GM13976 (cell line): ENCODE measurements around the gene JPH4.
A peak's percentile ranks its signal among the peaks of the same experiment; 100 is the strongest.

Experiments
- DNase-seq: peaks from one replicate; pipeline ENCODE4 v3.0.0; 2012; ENCODE audit warnings: low spot score
- in situ Hi-C: fragments of 300-500 bp; cut with MboI; formaldehyde crosslinking; loops from one replicate; pipeline ENCODE4 v1.12.0; 2022; ENCODE audit warnings: low sequenced_read_pairs, mixed read lengths, inconsistent platforms; ENCODE audit not compliant: unreplicated experiment
- TF ChIP-seq, protein P1 (sequence below): IDR thresholded peaks from 2 replicates; pipeline ENCODE4 v1.5.1; 2012; ENCODE audit warnings: borderline replicate concordance, mild to moderate bottlenecking; ENCODE audit not compliant: insufficient read depth; ENCODE audit errors: extremely low read depth, missing control alignments, control extremely low read depth

The JPH4 gene

DNA sequence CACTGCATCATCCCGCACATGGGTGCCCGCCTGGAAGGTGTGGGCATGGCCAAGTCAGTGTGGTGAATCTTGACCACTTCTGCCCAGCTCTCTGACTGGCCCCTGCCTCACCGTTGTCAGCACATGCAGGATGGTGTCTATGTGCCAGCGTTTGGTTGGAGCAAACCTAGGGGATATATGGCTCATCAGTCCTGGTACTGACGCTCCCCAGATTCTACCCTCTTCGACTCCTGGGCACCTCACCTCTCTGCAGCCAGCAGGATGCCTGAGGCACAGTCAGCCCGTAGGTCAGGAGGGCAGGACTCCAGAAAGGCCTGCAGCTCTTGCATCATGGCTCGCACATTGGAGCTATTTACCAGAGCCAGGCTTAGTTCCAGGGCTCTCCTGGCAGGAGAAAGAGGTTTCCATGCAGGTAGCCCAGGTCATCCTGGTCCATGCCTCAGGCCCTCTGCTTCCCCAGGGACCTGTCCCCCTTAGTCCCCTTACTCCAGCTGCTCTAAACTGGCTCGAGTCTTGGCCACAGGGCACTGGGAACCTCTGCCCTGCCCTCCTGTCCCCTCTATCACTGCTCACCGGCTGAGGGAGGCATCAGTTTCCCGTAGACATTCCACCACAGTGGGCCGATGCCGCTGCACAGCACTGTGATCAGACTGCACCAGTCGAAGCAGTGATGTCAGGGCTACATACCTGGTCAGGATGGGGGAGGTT is 15.0 kb downstream of the JPH4 start:
- TF ChIP-seq, protein P1, sequence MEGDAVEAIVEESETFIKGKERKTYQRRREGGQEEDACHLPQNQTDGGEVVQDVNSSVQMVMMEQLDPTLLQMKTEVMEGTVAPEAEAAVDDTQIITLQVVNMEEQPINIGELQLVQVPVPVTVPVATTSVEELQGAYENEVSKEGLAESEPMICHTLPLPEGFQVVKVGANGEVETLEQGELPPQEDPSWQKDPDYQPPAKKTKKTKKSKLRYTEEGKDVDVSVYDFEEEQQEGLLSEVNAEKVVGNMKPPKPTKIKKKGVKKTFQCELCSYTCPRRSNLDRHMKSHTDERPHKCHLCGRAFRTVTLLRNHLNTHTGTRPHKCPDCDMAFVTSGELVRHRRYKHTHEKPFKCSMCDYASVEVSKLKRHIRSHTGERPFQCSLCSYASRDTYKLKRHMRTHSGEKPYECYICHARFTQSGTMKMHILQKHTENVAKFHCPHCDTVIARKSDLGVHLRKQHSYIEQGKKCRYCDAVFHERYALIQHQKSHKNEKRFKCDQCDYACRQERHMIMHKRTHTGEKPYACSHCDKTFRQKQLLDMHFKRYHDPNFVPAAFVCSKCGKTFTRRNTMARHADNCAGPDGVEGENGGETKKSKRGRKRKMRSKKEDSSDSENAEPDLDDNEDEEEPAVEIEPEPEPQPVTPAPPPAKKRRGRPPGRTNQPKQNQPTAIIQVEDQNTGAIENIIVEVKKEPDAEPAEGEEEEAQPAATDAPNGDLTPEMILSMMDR, result no peak
- in situ Hi-C loops, result no loop called here
- DNase-seq, result no peak

DNA sequence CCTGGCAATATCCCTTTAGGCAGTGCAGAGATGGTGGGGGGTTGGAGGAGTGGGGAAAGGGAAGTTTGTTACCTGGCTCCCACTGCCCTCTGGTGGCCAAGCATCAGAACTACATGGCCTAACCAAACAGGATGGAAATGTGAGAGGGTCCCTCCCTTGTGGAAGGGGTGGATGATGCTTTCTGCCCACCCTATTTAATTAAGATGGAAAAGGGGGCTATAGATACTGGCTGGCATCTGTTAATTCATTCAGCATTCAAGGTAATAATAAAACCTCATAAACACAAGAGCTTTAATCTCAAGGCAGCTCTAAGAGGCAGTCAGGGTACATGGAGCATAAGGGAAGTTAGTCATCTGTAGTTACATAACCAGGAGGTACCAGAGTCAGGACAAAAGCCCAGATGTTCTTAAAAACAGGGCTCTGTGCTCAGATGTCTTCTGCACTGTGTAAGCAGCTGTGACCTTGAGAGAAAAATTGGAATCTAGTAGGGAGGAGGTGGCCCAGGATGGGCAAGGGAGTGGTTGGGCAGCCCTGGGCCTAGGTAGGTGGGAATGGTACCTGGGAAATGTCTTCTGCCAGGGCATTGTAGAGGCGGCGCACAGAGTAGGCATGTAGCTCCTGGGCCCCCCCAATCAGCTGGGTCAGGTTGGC is 15.6 kb downstream of the JPH4 start:
- DNase-seq, result peak; percentile 71
- in situ Hi-C loops, result no loop called here
- TF ChIP-seq, protein P1, result peak; percentile 79

DNA sequence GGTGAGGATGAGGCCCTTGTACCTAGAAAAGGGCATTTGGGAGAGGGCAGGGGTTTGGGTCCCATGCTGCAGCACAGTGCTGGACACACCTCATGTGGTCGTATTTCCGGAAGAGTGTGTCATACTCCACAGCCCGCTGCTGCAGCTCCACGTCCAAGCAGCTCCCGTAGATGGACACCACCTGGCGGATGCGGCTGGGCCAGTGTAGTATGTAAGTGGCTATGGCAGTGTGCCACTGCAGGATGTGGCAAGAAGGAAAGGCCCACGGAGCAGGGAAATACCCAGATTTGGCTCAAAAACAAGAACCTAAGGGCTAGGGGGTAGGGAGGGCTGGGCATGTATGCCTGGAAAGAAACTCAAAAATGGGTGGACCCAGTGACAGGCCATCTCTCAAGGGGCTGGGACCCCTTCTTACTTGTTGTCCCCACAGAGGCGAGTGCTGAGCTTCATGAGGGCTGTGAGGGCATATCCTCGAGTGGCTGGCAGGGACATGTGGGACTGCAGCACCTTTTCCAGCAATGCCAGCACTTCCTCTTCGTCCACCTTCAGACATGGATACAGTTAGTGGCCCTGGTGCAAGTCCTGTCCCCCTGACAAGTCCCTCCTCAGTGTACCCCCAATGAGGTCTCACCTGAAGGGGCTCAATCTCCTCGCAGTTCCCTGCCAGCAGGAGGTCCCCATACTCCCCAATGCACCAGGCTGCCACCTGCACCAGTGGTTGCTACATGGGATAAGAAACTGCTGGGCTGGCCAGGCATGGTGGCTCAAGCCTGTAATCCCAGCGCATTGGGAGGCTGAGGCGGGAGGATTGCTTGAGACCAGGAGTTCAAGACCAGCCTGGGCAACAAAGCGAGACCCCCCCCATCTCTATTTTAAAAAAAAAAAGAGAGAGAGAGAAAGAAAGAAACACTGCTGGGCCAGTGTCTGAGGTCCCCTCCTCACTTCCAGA is 16.4 kb downstream of the JPH4 start:
- in situ Hi-C loops, result no loop called here
- TF ChIP-seq, protein P1, result no peak
- DNase-seq, result no peak

DNA sequence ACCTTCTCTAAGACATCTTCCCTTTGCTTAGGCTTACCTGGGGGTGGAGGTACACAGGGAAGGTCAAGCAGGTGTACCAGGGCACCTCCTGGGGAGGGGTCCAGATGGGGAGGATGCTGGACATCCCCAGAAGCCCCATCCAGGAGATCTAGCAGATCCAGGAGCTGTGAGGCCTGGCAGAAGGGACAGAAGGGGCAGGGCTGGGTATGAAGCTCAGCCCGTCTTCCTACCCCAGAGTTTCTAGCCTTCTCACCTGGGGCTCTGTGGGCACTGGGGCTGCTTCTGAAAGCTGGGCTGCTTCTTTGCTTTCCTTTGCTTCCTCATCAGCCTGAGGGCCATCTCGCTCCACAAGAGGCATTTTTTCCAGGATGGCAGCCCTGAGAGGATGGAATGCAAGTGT is 17.3 kb downstream of the JPH4 start:
- TF ChIP-seq, protein P1, result no peak
- DNase-seq, result no peak
- in situ Hi-C loops, result no loop called here

DNA sequence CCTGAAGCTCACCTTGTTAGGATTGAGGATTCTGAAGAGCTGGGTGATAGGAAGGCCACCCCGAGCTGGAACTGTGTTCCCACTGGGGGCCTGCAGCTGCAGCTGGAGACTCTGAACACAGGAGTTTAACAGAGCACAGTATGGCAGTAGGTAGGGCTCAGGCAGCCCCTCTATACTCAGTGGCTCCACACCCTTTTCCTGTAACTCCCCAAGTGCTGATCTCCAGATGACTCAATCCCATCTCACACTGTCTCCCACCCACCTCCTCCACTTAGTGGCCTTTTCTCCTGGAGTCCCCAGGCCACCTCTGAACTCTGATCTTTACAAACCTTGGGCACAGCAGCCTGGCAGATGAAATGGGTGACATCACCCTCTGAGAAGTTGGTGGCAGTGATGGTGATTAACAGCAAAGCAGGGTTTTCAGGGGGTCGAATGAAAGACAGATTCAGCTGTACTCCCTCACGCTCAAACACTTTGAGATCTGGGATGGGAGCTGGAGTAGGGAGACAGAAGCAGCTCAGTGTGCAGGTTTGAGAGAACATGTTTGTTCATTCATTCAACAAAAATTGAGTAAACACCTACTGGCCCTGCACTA is 18.6 kb downstream of the JPH4 start:
- in situ Hi-C loops, result no loop called here
- no peak for DNase-seq
- TF ChIP-seq, protein P1, result no peak
